ENCODE results near the gene ARAP2.

Gene ARAP2

GRCh38 chr4:36233567-36234266, 10.6 kb downstream of the ARAP2 start:
- Mint-ChIP-seq H3K4me3 (no peak overlapping the region), H3K27me3 (ENCODE audit: low read depth, poor library complexity) (no peaks in the 10 kb centered on the region), H3K4me1 (no peaks in the 10 kb centered on the region), H3K27ac (no peak overlapping the region), H3K36me3 (ENCODE audit: low read depth) (no peaks in the 10 kb centered on the region), H3K9me3 (no peaks in the 10 kb centered on the region)
- no peak for DNase-seq
- no peak for TF ChIP-seq CTCF (IDR thresholded peaks at IDR 0.05)

- Mint-ChIP-seq H3K9me3 (no peaks in the 10 kb centered on the region), H3K4me1 (peaks cover 5% of the 10 kb centered on the region), H3K27me3 (ENCODE audit: low read depth, poor library complexity) (no peaks in the 10 kb centered on the region), H3K36me3 (ENCODE audit: low read depth) (no peaks in the 10 kb centered on the region), H3K27ac (no peak overlapping the region), H3K4me3 (no peak overlapping the region)
- TF ChIP-seq CTCF (IDR thresholded peaks at IDR 0.05), result no peak
- DNase-seq, result no peak
These were observed 13.8 kb downstream of the ARAP2 start for GRCh38 chr4:36230534-36230933.

- Mint-ChIP-seq H3K4me1 (peaks cover 5% of the 10 kb centered on the region), H3K27me3 (ENCODE audit: low read depth, poor library complexity) (peaks cover under 1% of the 10 kb centered on the region)
- no peak for DNase-seq
These were observed 16.4 kb downstream of the ARAP2 start for GRCh38 chr4:36227913-36228312.

GRCh38 chr4:36226430-36227227, 17.7 kb downstream of the ARAP2 start:
- Mint-ChIP-seq H3K36me3 (ENCODE audit: low read depth) (no peaks in the 10 kb centered on the region), H3K4me3 (no peak overlapping the region), H3K27ac (no peak overlapping the region), H3K4me1 (peaks cover 5% of the 10 kb centered on the region), H3K27me3 (ENCODE audit: low read depth, poor library complexity) (peaks cover 3% of the 10 kb centered on the region), H3K9me3 (no peaks in the 10 kb centered on the region)
- no peak for DNase-seq
- no peak for TF ChIP-seq CTCF (IDR thresholded peaks at IDR 0.05)

More at GRCh38 chr4:36227913-36228312, 16.4 kb downstream of the ARAP2 start:
- no peak for TF ChIP-seq CTCF (IDR thresholded peaks at IDR 0.05)
- Mint-ChIP-seq H3K36me3 (ENCODE audit: low read depth) (no peaks in the 10 kb centered on the region), H3K4me3 (no peak overlapping the region), H3K27ac (no peak overlapping the region), H3K9me3 (no peaks in the 10 kb centered on the region)

- no peaks in the 10 kb centered on the region for H3K36me3 Mint-ChIP-seq (ENCODE audit: low read depth)
- no peak overlapping the region for H3K27ac Mint-ChIP-seq
- no peaks in the 10 kb centered on the region for H3K9me3 Mint-ChIP-seq
- no peak for TF ChIP-seq CTCF (IDR thresholded peaks at IDR 0.05)
- no peak overlapping the region for H3K4me3 Mint-ChIP-seq
- H3K27me3 Mint-ChIP-seq (ENCODE audit: low read depth, poor library complexity), result peaks cover 3% of the 10 kb centered on the region
- no peak for DNase-seq
- H3K4me1 Mint-ChIP-seq, result peaks cover 5% of the 10 kb centered on the region
These were observed 19.1 kb downstream of the ARAP2 start for GRCh38 chr4:36224972-36225903.
